K562 (cell line): Measurements from ENCODE around the gene ZNF335. TPM values are rescaled to one million over a fixed set of nuclear protein-coding genes. Genes with fewer than 3 reads are reported as not detected.

ENCODE experiments used
- ATAC-seq: fragments of 200-7000 bp; cut with Tn5 transposase; 3 replicates; pipeline ENCODE4 v1.9.1; 2020; ENCODE audit warnings: moderate library complexity
- BruUV-seq: library from RNA; stranded (reverse); fragments of 400-500 nt; replicated peaks from 2 replicates; lab custom pipeline; 2021; lab: Mats Ljungman, UMichigan
- CTCF ChIA-PET: fragments of 300-600 bp; formaldehyde crosslinking; extraction: SDS; loops from one replicate; lab custom pipeline; 2021; ENCODE audit warnings: low intra/inter-chr PET ratio; lab: Yijun Ruan, JAX
- POLR2A ChIA-PET: fragments of 300-600, 350-650 bp; sonication (Branson Sonifier 250); formaldehyde crosslinking; extraction: SDS; loops from one replicate; lab custom pipeline; 2021; ENCODE audit warnings: antibody characterized with exemption, inconsistent platforms; lab: Yijun Ruan, JAX
- DNase-seq, 4 experiments: peaks; one replicate each; pipeline versions ENCODE4 v3.0.0 to v3.0.0-alpha.2; 2011 to 2018; ENCODE audit warnings: low spot score in 3 of 4, mixed read lengths in 3 of 4; ENCODE audit errors: extremely low read depth in 1 of 4
- FAIRE-seq: peaks from 2 replicates; lab custom pipeline; 2011; peaks lifted over from hg19 to GRCh38; lab: Jason Lieb, UNC
- H2AFZ ChIP-seq: 2 replicates; pipeline ENCODE4 v1.6.0; 2011; ENCODE audit warnings: low read depth, low read length, control low read depth, inconsistent platforms
- H3K27ac ChIP-seq: fragments of 200-600 bp; 3 replicates; pipeline ENCODE4 v1.8.0; 2011; ENCODE audit warnings: low read depth, mild to moderate bottlenecking, control low read depth, inconsistent platforms, low read length, moderate library complexity, mixed read lengths; ENCODE audit errors: extremely low read depth
- H3K27me3 ChIP-seq, 2 experiments: fragments of 300-600 bp in 1 of 2; 2 replicates in 1 of 2; 3 replicates in 1 of 2; pipeline versions ENCODE4 v1.6.0 to v1.8.0; 2011; ENCODE audit warnings: inconsistent platforms in 2 of 2, low read length in 2 of 2, mild to moderate bottlenecking in 1 of 2, mixed read lengths in 1 of 2, moderate library complexity in 1 of 2; ENCODE audit not compliant: control insufficient read depth in 2 of 2, insufficient read depth in 2 of 2
- H3K36me3 ChIP-seq: fragments of 300-600 bp; 3 replicates; pipeline ENCODE4 v1.8.0; 2011; ENCODE audit warnings: mild to moderate bottlenecking, low read length, inconsistent platforms; ENCODE audit not compliant: control insufficient read depth, insufficient read depth
- H3K4me1 ChIP-seq, 2 experiments: fragments of 200-600 bp in 1 of 2; replicated peaks in 1 of 2; 2 replicates in 1 of 2; 3 replicates in 1 of 2; pipeline versions ENCODE4 v1.5.1 to v1.8.0; 2011; ENCODE audit warnings: inconsistent platforms in 2 of 2, low read length in 2 of 2, mild to moderate bottlenecking in 1 of 2, mixed read lengths in 1 of 2, moderate library complexity in 1 of 2; ENCODE audit not compliant: control insufficient read depth in 2 of 2, insufficient read depth in 2 of 2
- H3K4me2 ChIP-seq: 2 replicates; pipeline ENCODE4 v1.6.1; 2011; ENCODE audit warnings: low read length, control low read depth, inconsistent platforms, mixed read lengths; ENCODE audit not compliant: insufficient read depth
- H3K4me3 ChIP-seq: fragments of 200-600 bp; sonication (generic), shearing (Covaris generic); 2 replicates; pipeline ENCODE4 v1.5.1; 2016; ENCODE audit warnings: control low read depth, inconsistent platforms
- H3K79me2 ChIP-seq: fragments of 200-600 bp; 3 replicates; pipeline ENCODE4 v1.8.0; 2011; ENCODE audit warnings: low read length, inconsistent platforms; ENCODE audit not compliant: control insufficient read depth, insufficient read depth
- H3K9ac ChIP-seq, 2 experiments: 2 replicates each; pipeline versions ENCODE4 v1.6.0 to v1.6.1; 2011; ENCODE audit warnings: low read depth in 2 of 2, low read length in 2 of 2, control low read depth in 1 of 2, inconsistent platforms in 1 of 2, mild to moderate bottlenecking in 1 of 2, mixed read lengths in 1 of 2; ENCODE audit not compliant: insufficient read depth in 1 of 2
- H3K9me1 ChIP-seq: one replicate; pipeline ENCODE4 v1.6.0; 2011; ENCODE audit warnings: inconsistent platforms, mild to moderate bottlenecking, low read length, moderate library complexity; ENCODE audit not compliant: control insufficient read depth, insufficient read depth
- H3K9me3 ChIP-seq: replicated peaks from 2 replicates; pipeline ENCODE4 v1.5.1; 2011; ENCODE audit warnings: low read depth, low read length, inconsistent platforms; ENCODE audit not compliant: control insufficient read depth, insufficient read depth
- H4K20me1 ChIP-seq: replicated peaks from 2 replicates; pipeline ENCODE4 v1.6.1; 2011; ENCODE audit warnings: low read length, inconsistent platforms, mixed read lengths; ENCODE audit not compliant: control insufficient read depth, insufficient read depth
- CXXC5 ChIP-seq: fragments of 250-450 bp; sonication (Bioruptor Pico); IDR thresholded peaks from 2 replicates; pipeline ENCODE4 v1.8.0; 2022; ENCODE audit warnings: inconsistent platforms, mild to moderate bottlenecking, moderate library complexity
- HDAC8 ChIP-seq: fragments of 450-650 bp; IDR thresholded peaks from 2 replicates; pipeline ENCODE4 v1.6.1; 2016; ENCODE audit warnings: mild to moderate bottlenecking, missing genetic modification characterization, moderate library complexity, missing compliant biosample characterization
- SAFB2 ChIP-seq: fragments of 200-400 bp; formaldehyde crosslinking; IDR thresholded peaks from 2 replicates; pipeline ENCODE4 v1.6.1; 2018; ENCODE audit warnings: borderline replicate concordance, low read length, low read depth, moderate library complexity; ENCODE audit not compliant: severe bottlenecking
- WGBS: fragments of 100-300 bp; shearing (Covaris generic); methylation state at CpG from one replicate; pipeline ENCODE4 v1.1.6; 2016; ENCODE audit warnings: low coverage, mixed read lengths; ENCODE audit not compliant: insufficient coverage; ENCODE audit errors: missing lambda C conversion rate; 5-methylcytosine and 5-hydroxymethylcytosine counted together
- in situ Hi-C: fragments of 300-500 bp; cut with MboI; formaldehyde crosslinking; loops from 4 replicates; pipeline ENCODE4 v1.15.0; 2018; ENCODE audit warnings: inconsistent platforms, mixed read lengths
- intact Hi-C: fragments of 100-400 bp; cut with micrococcal nuclease; formaldehyde crosslinking; loops from 2 replicates; pipeline ENCODE4 v1.14.2; 2022
- polyA plus RNA-seq, 8 experiments: library from polyadenylated mRNA; depleted of rRNA in 4 of 8; stranded (reverse) in 5 of 8; unstranded in 3 of 8; fragments of >200 nt; fragmentation: Nextera tagmentation in 2 of 8; fragmentation: Illumina TruSeq in 1 of 8; extraction: Ambion mirVana in 2 of 8; extraction: Trizol in 1 of 8; gene quantifications; 2 replicates each; pipeline versions ENCODE4 v1.2.1 to v1.2.3, GENCODE V29; 2011 to 2014; ENCODE audit warnings: inconsistent platforms in 1 of 8, missing spikeins in 1 of 8
- total RNA-seq, 7 experiments: library from RNA; depleted of rRNA in 6 of 7; stranded (reverse); fragments of >200 nt in 6 of 7; fragmentation: Illumina TruSeq in 2 of 7; extraction: Trizol in 2 of 7; gene quantifications; 2 replicates each; pipeline versions ENCODE4 v1.2.1 to v1.2.3, GENCODE V29; 2011 to 2021; ENCODE audit warnings: low replicate concordance in 1 of 7
- TF ChIP-seq, protein P1 (sequence below): sonication (generic); formaldehyde crosslinking; IDR thresholded peaks from 2 replicates; pipeline ENCODE4 v1.8.0; 2022; ENCODE audit warnings: mild to moderate bottlenecking, missing genetic modification reagents

ZNF335 gene
- total and polyA plus RNA-seq, 9 of the 15 experiments (the other 6 are each of a cell fraction or from before 2014, with no cell fraction given): 0.39 to 16.0 (median 7.6) TPM

DNA sequence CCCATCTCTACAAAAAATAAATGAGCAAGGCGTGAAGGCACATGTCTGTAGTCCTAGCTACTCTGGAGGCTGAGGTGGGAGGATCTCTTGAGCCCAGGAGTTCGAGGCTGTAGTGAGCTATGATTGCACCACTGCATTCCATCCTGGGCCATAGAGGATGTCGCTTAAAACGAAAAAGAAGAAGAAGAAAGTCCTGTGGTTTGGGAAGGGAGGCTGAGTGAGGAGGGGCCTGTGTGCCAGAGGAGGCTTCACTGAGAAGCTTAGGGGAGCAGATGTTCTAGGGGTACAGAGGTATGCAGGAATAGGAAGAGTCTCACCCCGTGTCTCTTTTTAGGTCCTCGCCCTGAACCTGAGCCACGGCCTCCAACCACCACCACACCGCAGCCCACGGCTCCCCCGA lies 40.9 kb upstream of the ZNF335 start:
- Histone ChIP-seq H3K79me2 (no peaks in the 10 kb centered on the region), H4K20me1 (0 out of 2 replicates have a peak, but pooled peaks cover 2% of the 10 kb centered on the region), H3K27ac (no peak overlapping the region), H3K36me3 (no peaks in the 10 kb centered on the region), H3K4me2 (no peak overlapping the region)
- no peak for ATAC-seq
- ChIA-PET CTCF (interaction anchor here (0.6 to 1.6 kb wide), 2 partner anchors 26 to 119 kb away, joined by 3 to 7 read pairs; no protein-coding TSS in a partner anchor), POLR2A (interaction anchor here (0.6 to 1.5 kb wide), 3 partner anchors 26 to 305 kb away, joined by 3 to 8 read pairs (median 4); no protein-coding TSS in a partner anchor)
- 3% methylated on average over 4 of the region's 10 CpGs for WGBS
- TF ChIP-seq HDAC8 (tag): no peak
- TF ChIP-seq CXXC5 (CRISPR knock-in tag): no peak
- no peak for TF ChIP-seq SAFB2
- TF ChIP-seq, protein P1, sequence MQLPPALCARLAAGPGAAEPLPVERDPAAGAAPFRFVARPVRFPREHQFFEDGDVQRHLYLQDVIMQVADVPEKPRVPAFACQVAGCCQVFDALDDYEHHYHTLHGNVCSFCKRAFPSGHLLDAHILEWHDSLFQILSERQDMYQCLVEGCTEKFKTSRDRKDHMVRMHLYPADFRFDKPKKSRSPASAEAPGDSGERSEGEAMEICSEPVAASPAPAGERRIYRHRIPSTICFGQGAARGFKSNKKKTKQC (CRISPR knock-in tag): no peak
- TF ChIP-seq, all 486 proteins: peak for 0
- intact Hi-C loops (loop anchor here (2.0 kb wide), 1 partner anchor 26 kb away; no protein-coding TSS in a partner anchor), in situ Hi-C loops (no loop called here)
- H3K4me1 ChIP-seq: peaks cover 0 to 42% of the 10 kb centered on the region in 2 experiments; a peak in 2 of 5 replicates
- FAIRE-seq: peak; percentile 26
- BruUV-seq: no TSS peak
- H3K4me3 ChIP-seq: no peak overlapping the region
- no peak overlapping the region for H3K9ac ChIP-seq
- H3K27me3 ChIP-seq: peaks cover 15 to 35% of the 10 kb centered on the region in 2 experiments; a peak in 4 of 5 replicates
- H3K9me1 ChIP-seq: no peaks in the 10 kb centered on the region
- no peak overlapping the region for H2AFZ ChIP-seq
- no peak for DNase-seq
- no peaks in the 10 kb centered on the region for H3K9me3 ChIP-seq
